HG02623 (cell line): ENCODE measurements around the gene CUL4A.

Experiments
- ATAC-seq: cut with Tn5 transposase; IDR thresholded peaks from one replicate; pipeline ENCODE4 v1.9.1; 2021; ENCODE audit warnings: moderate library complexity; ENCODE audit not compliant: unreplicated experiment

CUL4A gene

DNA sequence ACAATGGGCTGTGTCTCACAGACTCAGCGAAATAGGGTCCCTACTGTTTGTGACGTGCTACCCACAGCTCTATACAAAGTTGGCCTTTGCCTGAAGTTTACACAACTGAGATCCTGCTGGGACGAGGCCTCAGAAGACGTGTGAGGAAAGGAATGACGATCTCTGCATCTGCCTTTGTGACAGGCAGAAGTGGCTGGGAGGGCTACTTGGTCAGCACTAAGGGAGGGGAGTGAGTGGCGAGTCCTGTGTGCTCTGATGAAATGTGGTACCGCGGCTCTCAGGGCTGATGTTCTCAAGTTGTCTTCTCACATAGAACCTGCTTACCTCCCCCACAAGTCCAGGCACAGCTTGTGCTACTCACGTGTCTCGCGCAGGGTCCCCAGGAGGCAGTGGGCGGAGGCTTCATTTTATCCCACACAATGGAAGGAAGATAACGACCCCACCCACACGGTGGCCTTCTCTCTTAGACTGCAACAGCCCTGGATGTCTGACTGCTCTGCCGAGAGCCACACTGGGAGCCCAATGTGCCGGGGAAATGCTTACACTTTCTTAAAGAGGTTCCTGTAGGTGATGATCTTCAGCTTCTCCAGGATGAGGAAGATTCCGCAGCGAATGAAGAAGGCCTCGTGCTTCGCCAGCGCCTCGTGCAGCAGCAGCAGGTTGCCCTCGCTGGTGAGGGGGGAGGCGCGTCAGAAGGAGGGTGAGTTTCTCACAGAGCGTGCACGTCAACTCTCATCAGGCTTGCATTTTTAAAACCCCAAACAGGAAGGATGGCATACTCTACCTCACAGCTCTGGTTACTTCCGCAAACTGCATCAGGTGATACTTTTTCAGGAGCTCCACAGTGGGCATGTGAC is 29.8 kb upstream of the CUL4A start:
- ATAC-seq = no peak

- ATAC-seq = no peak
These were observed 27.4 kb upstream of the CUL4A start for GRCh38 chr13:113182046-113182445.

DNA sequence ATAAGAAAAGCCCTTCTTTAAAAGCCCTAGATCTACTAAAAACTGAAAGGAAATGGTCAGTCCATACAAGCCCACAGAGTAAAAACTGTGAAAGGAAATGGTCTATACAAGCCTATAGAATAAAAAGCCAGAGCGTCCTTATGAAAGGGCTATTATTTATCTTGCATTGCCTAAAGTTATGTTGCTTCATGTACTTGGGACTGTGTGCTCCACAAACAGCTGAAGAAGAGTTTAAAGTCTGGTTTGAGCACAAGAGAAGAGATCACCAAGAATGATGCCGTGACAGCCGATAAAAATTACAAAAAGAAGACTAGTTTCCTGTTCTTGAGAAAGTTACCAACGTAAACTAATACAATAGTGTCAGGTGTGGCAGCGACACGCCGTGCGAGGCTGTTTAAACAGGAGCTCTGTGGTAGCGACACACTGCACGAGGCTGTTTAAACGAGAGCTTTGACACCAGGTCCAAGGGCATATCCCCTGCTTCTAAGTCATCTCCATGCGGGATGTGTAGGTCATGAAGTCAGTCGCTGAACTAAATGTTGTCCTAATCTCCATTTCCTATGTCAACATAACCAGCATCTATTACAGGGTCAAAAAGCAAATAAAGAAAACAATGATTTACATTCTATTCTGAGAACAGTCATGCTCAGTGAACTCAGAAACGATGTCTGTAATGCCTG is 25.8 kb upstream of the CUL4A start:
- no peak for ATAC-seq

DNA sequence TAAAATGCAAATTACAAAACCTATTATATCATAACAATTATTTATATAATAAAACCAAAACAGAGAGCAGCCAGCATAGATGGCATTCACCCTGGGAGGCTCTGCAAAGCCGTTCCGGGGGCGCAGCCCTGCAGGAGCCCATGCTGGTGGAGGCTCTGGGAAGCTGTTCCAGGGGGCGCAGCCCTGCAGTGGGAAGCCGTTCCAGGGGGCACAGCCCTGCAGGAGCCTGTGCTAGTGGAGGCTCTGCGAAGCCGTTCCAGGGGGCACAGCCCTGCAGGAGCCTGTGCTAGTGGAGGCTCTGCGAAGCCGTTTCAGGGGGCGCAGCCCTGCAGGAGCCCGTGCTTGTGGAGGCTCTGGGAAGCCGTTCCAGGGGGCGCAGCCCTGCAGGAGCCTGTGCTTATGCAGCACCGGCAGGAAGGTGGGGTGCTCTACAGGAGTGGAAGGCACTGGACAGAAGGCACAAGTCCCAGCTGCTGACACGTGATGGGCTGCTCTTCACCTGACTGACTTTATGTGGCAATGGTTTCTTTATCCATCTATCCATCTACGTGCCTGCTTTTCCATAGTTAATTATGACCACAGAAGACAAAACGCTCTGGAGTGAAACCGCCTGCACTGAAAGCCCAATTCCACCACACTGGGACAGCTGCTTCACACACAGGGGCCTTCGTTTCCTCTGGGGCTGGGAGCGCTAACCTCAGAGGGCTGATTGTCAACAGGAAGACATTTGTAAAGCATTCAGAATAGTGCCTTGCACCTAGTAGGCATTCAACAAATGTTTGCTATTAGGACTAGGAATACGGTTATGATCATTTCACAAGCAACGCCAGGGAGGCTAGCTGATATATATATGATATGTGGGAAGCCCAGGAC is 24.6 kb upstream of the CUL4A start:
- ATAC-seq = no peak

DNA sequence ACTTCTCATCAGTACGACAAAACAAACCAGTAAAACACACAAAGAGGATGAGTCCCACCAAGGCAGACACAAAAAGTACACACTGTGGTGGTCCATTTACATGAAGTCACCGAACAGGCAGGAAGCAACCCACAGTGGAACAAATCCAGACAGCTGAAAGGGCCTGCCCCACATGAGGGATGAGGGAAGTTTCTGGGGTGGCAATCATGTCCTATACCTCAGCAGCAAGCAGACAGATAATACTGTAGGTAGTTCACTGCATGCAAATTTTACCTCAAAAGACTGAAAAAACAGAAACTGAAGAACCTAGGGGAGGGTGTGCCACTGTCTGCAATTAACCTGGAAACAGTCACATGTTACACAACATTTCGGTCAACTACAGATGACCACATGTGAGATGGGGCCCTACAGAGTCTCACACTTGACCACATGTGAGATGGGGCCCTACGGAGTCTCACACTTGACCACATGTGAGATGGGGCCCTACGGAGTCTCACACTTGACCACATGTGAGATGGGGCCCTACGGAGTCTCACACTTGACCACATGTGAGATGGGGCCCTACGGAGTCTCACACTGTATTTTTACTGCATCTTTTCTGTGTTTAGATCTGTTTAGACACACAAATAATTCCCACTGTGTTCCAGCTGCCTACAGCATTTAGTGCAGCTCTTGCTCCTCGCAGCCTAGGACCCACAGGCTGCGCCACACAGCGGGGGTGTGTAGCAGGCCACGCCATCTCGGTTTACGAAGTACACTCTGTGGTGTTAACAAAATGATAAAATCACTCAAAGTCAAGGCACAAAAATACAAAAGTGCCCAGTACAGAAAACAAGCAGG is 23.1 kb upstream of the CUL4A start:
- peak; percentile 76 for ATAC-seq

DNA sequence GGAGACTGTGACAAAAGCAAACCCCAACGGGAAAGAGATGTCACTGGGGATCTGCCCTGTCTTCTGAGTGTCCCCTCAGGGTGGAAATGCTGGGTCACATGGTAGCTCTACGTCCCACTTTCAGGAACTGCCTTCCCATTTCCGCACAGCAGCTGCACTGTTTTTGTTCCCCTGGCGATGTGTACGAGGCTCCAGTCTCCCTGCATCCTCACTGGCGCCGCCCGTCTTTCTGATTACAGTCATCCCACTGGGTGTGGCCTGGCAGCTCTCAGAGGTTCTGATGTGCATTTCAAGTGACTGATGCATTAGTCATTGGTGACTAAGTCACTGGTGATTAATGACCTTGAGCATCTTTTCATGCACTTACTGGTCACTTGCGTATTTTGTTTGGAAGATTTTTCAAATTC is 22.1 kb upstream of the CUL4A start:
- no peak for ATAC-seq

- ATAC-seq = no peak
These were observed 21.3 kb upstream of the CUL4A start for GRCh38 chr13:113187883-113188665.

GRCh38 chr13:113190181-113190580 is 19.2 kb upstream of the CUL4A start:
- ATAC-seq = no peak

DNA sequence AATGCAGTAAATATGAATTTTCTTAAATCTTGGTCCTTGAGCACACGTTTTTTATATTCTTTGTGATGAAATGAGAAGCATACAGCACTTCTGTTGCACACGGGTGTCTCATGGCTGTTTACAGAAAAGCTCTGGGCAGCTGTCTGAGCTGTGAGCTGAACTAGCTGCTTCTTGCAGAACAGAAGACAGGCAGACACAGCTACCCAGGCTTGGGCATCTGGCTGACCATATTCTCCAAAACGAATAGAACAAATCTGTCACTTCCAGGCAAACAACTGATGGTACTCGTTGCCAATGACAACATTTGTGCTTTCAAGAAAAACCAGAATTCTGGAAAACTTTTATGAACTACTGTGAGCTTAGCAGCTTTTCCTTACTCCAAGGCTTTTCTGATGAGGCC is 17.1 kb upstream of the CUL4A start:
- no peak for ATAC-seq

DNA sequence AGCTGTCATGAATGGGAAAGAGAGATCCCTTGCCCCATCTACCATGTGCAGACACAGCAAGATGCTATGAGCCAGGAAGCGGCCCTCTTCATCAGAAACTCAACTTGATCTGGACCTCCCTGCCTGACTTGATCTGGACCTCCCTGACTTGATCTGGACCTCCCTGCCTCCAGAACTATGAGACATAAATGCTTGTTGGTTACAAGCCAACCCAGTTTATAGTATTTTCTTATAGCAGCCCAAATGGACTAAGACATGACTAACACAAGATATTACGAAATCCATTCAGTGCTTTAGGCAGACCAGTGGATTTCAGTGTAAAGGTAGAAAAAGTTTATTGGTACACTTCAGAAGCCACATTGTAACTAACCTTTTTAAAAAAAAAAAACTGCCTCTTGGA is 16.5 kb upstream of the CUL4A start:
- ATAC-seq = no peak

DNA sequence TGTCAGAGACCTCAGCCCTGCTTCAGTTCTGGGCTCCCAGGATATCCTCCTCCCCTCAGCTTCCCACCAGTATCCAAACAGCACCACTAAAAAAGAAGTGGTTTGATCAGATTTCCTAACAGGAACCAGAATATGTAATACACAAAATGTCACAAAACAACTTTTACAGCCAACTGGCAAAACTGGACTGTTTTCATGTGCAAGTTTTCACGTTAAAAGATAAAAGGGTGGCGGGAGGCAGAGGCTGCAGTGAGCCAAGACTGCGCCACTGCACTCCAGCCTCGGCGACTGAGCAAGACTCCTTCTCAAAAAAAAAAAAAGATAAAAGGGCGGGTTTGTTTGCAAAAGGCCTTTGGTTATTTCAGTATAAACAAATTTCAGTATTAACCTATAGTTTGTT is 14.1 kb upstream of the CUL4A start:
- ATAC-seq = no peak

DNA sequence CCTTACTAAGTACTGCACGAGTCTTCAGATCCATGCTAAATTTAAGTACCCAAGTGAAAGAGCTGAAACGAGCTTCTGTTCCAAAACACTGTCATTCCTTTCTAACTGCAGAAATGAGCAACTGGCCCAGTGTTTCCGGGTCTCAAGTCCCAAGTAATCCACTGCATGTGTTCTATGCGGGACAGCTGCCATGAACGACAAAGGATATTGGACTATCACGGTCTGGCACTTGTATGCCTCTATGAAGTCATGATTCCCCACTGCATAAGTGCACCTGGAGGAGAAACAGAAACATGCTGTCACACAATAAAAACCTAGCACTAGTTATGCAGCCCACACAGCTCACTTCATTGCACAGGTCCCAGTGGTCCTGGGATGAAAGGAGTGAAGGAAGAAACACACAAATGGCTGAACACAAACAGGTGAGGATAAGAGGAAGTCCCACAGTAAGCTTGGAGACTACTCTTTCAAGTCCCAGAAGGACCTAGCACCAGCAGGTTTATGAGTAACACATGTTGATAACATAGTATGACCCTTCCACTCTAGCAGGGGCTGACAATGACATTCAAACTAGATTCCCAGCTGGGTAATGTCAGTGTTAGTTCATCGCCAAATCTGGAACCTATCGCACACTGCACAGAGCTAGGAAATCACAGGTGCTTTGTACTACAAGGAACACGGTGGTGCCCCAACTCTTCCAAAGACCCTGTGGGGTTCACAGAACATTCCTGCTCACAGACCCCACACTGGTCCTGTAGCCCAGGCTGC is 12.3 kb upstream of the CUL4A start:
- no peak for ATAC-seq

DNA sequence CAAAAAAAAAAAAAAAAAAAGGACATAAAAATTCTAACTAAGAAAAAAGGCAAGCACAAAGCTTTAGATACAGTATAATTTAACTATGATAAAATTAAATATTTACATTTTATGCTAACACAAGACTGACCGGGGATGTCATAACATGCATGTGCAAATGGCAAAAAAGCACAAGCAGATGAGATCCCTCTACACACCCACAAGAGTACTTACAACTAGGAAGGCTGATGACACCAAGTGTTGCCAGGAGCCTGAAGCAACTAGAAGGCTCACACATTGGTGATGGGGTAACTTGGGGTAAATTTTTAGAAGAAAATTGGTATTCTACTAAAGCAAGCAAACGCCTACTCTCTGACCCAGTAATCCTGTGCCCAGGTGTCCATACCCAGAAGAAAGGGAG is 7.6 kb upstream of the CUL4A start:
- no peak for ATAC-seq

GRCh38 chr13:113202912-113203311 is 6.5 kb upstream of the CUL4A start:
- ATAC-seq = no peak

DNA sequence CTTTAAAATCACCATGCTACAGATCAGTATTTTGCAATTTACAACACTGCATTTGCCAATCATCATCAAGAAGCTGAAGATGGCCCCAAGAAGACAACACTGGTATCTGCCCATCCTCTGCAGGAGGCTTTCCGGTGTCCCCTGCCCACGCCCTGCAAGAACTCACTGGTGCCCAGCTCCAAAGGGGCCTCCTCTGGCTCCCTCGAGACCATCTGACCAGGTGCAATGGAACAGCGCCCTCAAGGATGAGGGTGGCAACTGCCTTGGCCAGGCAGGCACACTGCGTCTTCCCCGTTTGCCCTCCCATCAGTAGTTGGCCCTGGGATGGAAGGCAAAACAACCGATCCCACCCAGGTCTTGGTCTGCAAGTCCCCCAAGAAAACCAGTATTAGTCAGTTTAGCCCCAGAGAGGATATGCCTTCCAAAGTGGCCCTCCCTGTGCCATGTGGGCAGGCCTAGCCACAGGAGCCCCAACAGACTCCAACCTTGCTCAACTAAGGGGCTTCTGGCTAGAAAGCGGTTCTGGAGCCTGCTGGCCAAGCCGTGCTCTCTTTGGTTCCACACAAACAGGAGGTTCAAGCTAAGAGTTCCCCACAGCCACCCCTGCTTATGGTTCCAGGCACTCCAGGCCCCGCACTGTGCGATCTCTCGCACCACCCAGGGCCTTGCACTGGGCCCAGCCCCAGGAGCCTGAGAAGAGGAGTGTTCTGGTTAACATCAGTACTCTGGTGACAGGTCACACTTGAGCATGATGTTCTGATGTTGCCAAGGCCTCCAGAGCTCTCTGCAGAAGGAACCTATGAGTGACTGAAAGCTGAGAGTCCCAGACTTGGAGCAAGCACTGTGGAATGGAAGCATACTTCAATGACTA is 5.7 kb upstream of the CUL4A start:
- ATAC-seq = no peak

- ATAC-seq = no peak
These were observed 5.1 kb upstream of the CUL4A start for GRCh38 chr13:113204378-113204734.

DNA sequence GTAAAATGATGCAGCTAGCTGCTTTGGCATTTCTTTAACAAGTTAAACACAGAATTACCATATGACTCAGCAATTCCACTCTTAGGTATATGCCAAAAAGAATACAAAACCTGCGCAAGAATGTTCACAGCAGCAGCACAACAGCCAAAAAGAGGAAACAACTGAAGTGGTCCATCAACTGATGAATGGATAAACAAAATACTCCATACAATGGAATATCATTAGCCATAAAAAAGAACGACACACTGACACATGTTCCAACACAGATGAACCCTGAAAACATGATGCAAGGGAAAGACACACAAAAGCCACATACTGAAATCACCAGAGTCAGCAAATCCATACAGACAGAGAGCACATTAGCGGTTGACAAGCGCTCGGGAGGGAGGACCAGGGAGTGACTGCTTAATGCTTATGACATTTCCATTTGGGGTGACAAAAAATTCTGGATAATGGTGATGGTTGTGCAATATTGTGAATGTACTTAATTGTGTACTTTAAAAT is 3.9 kb upstream of the CUL4A start:
- no peak for ATAC-seq

DNA sequence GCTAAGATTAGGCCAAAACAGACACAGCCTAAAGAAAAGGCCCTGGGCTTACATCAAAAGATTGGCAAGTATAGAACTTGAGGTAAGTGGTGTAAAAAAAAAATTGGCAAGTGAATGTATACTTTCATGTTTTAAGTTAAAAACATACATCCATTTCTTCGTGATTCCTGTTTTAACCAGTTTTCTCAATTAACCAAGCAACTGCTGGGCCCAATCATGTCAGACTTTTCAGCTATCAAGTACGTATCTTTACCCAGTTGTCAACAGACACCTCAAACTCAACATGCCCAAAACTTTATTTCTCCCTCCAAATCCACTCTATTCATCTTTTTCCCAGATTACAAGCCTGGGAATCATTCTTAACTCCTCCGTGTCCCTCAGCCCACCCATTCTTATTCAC is 2.0 kb upstream of the CUL4A start:
- ATAC-seq = no peak
